Esophagus muscularis mucosa (tissue), 4 donors: ENCODE results near the gene UBE2R2. TPM values are rescaled to one million over a fixed set of nuclear protein-coding genes. Genes with fewer than 3 reads are reported as not detected.

Experiments
- DNase-seq: peaks from one replicate; pipeline ENCODE4 v3.0.0-alpha.2; 2017; ENCODE audit errors: extremely low spot score
- H3K27ac ChIP-seq, 4 donors: fragments of 200-600 bp; sonication (generic); replicated peaks in 1 of 4; 1 replicate in 3 of 4; 2 replicates in 1 of 4; pipeline ENCODE4 v1.5.1; 2016 to 2019; ENCODE audit warnings: mild to moderate bottlenecking in 1 of 4
- H3K27me3 ChIP-seq, 4 donors: fragments of 200-600 bp; sonication (generic); one replicate each; pipeline versions ENCODE4 v1.5.1 to v1.6.0; 2016 to 2019
- H3K36me3 ChIP-seq, 4 donors: fragments of 200-600 bp; sonication (generic); one replicate each; pipeline ENCODE4 v1.5.1; 2016 to 2019
- H3K4me1 ChIP-seq, 4 donors: fragments of 200-600 bp; sonication (generic); one replicate each; pipeline ENCODE4 v1.5.1; 2016 to 2019
- H3K4me3 ChIP-seq, 4 donors: fragments of 200-600 bp; sonication (generic); 1 replicate in 2 of 4; 2 replicates in 2 of 4; pipeline ENCODE4 v1.5.1; 2016 to 2019; ENCODE audit warnings: mild to moderate bottlenecking in 4 of 4, moderate library complexity in 1 of 4
- H3K9me3 ChIP-seq, 4 donors: fragments of 200-600 bp; sonication (generic); 1 replicate in 3 of 4; 2 replicates in 1 of 4; pipeline ENCODE4 v1.5.1; 2016 to 2019
- CTCF ChIP-seq, 3 experiments: fragments of 200-600 bp in 2 of 3; fragments of 450-650 bp in 1 of 3; sonication (generic) in 2 of 3; IDR thresholded peaks; one replicate each; pipeline ENCODE4 v1.5.1; 2017 to 2019; ENCODE audit warnings: antibody characterized with exemption in 3 of 3, mild to moderate bottlenecking in 2 of 3, moderate library complexity in 1 of 3
- EP300 ChIP-seq: sonication (generic); formaldehyde crosslinking; IDR thresholded peaks from one replicate; pipeline ENCODE4 v1.6.1; 2017; ENCODE audit warnings: antibody characterized with exemption
- POLR2A ChIP-seq: fragments of 450-650 bp; IDR thresholded peaks from one replicate; pipeline ENCODE4 v1.6.1; 2017; ENCODE audit warnings: antibody characterized with exemption, moderate library complexity, mild to moderate bottlenecking, low read depth
- POLR2AphosphoS5 ChIP-seq, 2 donors: sonication (generic); formaldehyde crosslinking; IDR thresholded peaks; one replicate each; pipeline ENCODE4 v1.6.1; 2017; ENCODE audit warnings: antibody characterized with exemption in 2 of 2
- WGBS: methylation state at CpG from one replicate; pipeline ENCODE4 v1.1.5; 2018; 5-methylcytosine and 5-hydroxymethylcytosine counted together
- intact Hi-C: fragments of 100-400 bp; cut with DNase I; formaldehyde crosslinking; loops from one replicate; pipeline ENCODE4 v1.15.1; 2023
- total RNA-seq, 4 donors: library from RNA; depleted of rRNA; stranded (reverse); fragments of >200 nt; gene quantifications; one replicate each; pipeline versions ENCODE4 v1.1.0 to v1.2.1, GENCODE V29; 2016

Gene UBE2R2
- total RNA-seq, 4 donors from 2014 or later = 27.8 to 45.1 (median 34.4) TPM

DNA sequence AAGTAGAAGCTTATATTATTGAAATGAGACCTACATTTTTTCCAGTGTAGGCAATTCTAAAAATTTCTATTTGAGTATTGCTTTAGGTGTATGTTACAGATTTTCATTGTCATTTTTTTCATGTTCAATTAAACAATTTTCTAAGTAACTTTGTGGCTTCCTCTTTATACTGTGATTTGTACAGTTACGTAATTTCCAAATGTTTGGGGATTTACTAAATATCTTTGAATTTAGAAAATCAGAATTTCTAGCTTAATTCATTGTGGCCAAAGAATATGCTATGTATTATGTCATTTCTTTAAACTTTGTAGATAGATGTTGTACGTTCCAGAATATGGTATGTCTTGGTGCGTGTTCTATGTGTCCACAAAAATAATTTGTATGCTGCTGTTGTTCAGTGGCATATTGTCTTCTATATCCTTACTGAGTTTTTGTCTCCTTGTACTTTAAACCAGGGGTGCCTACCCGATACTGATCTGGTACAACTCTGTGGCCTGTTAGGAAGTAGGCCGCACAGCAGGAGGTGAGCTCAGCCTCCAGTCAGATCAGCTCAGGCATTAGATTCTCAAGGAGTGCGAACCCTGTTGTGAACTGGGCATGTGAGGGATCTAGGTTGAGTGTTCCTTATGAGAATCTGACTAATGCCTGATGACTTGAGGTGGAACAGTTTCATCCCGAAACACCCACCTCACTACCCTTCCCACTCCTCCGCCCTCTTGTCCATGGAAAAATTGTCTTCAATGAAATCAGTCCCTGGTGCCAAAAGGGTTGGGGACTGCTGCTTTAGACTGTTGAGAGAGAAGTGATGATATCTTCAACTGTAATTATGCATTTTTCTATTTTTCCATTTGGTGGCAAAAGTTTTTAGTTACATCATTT lies 63.5 kb downstream of the UBE2R2 start:
- Histone ChIP-seq H3K4me3 (no peak overlapping the region), H3K27ac (no peak overlapping the region), H3K27me3 (no peaks in the 10 kb centered on the region), H3K4me1 (peaks cover 14 to 66% (median 61%) of the 10 kb centered on the region in 4 donors), H3K36me3 (no peaks in the 10 kb centered on the region), H3K9me3 (no peaks in the 10 kb centered on the region)
- intact Hi-C loops = no loop called here
- WGBS = 91% methylated on average over 8 of the region's 8 CpGs
- TF ChIP-seq EP300 (no peak), CTCF (IDR thresholded peaks at IDR 0.05) (no peak), POLR2AphosphoS5 (IDR thresholded peaks at IDR 0.05) (no peak), POLR2A (no peak)
- no peak for DNase-seq

GRCh38 chr9:33881635-33882034 lies 64.7 kb downstream of the UBE2R2 start:
- intact Hi-C loops = no loop called here
- 35% methylated on average over 1 of the region's 1 CpG for WGBS
- no peak for TF ChIP-seq EP300
- no peak for TF ChIP-seq POLR2A
- TF ChIP-seq POLR2AphosphoS5 (IDR thresholded peaks at IDR 0.05) = no peak
- no peak for TF ChIP-seq CTCF (IDR thresholded peaks at IDR 0.05)
- Histone ChIP-seq H3K36me3 (no peaks in the 10 kb centered on the region), H3K27me3 (no peaks in the 10 kb centered on the region), H3K4me1 (peaks cover 21 to 77% (median 65%) of the 10 kb centered on the region in 4 donors), H3K4me3 (no peak overlapping the region), H3K27ac (no peak overlapping the region), H3K9me3 (no peaks in the 10 kb centered on the region)
- DNase-seq = no peak

- WGBS = 39% methylated on average over 5 of the region's 5 CpGs
- intact Hi-C loops = no loop called here
- no peak for DNase-seq
These were observed 68.1 kb downstream of the UBE2R2 start for GRCh38 chr9:33884856-33885701.

GRCh38 chr9:33885948-33886347 lies 69.0 kb downstream of the UBE2R2 start:
- Histone ChIP-seq H3K36me3 (peaks cover 0 to 21% (median 8%) of the 10 kb centered on the region in 4 donors), H3K9me3 (no peaks in the 10 kb centered on the region), H3K27me3 (no peaks in the 10 kb centered on the region), H3K4me1 (peaks cover 21 to 60% (median 55%) of the 10 kb centered on the region in 4 donors), H3K4me3 (no peak overlapping the region), H3K27ac (no peak overlapping the region)
- 57% methylated on average over 2 of the region's 2 CpGs for WGBS
- no peak for TF ChIP-seq CTCF (IDR thresholded peaks at IDR 0.05)
- TF ChIP-seq POLR2A = no peak
- TF ChIP-seq EP300 = no peak
- no peak for TF ChIP-seq POLR2AphosphoS5 (IDR thresholded peaks at IDR 0.05)
- intact Hi-C loops = no loop called here
- DNase-seq = no peak

More at GRCh38 chr9:33884856-33885701, 68.1 kb downstream of the UBE2R2 start:
- no peak overlapping the region for H3K27ac ChIP-seq
- peaks cover 0 to 16% (median 5%) of the 10 kb centered on the region in 4 donors for H3K36me3 ChIP-seq
- H3K4me1 ChIP-seq = peaks cover 21 to 66% (median 57%) of the 10 kb centered on the region in 4 donors
- no peak overlapping the region for H3K4me3 ChIP-seq
- H3K9me3 ChIP-seq = no peaks in the 10 kb centered on the region
- TF ChIP-seq POLR2A (no peak), EP300 (no peak), CTCF (IDR thresholded peaks at IDR 0.05) (no peak), POLR2AphosphoS5 (IDR thresholded peaks at IDR 0.05) (no peak)
- H3K27me3 ChIP-seq = no peaks in the 10 kb centered on the region
